Sigmoid colon (tissue), 7 donors: ENCODE measurements around the gene SPTBN4. TPM values are rescaled to one million over a fixed set of nuclear protein-coding genes. Genes with fewer than 3 reads are reported as not detected.
"Not testable (repeated sequence)": the region's sequence is repeated elsewhere in the genome, so short reads cannot be mapped to it uniquely, and the experiment has no call there.

Experiments
- DNase-seq: peaks from one replicate; pipeline ENCODE4 v3.0.0-alpha.2; 2019
- H3K27ac ChIP-seq, 4 donors: fragments of 200-600 bp; sonication (generic); one replicate each; pipeline ENCODE4 v1.5.1; 2016 to 2019; ENCODE audit warnings: mild to moderate bottlenecking in 1 of 4
- H3K27me3 ChIP-seq, 3 donors: fragments of 200-600 bp; sonication (generic); one replicate each; pipeline ENCODE4 v1.5.1; 2019; ENCODE audit warnings: mild to moderate bottlenecking in 1 of 3
- H3K36me3 ChIP-seq, 4 donors: fragments of 200-600 bp; sonication (generic); one replicate each; pipeline ENCODE4 v1.5.1; 2016 to 2019
- H3K4me1 ChIP-seq, 4 donors: fragments of 200-600 bp; sonication (generic); one replicate each; pipeline ENCODE4 v1.5.1; 2017 to 2019
- H3K4me3 ChIP-seq, 4 donors: fragments of 200-600 bp; sonication (generic); one replicate each; pipeline ENCODE4 v1.5.1; 2017 to 2019; ENCODE audit warnings: mild to moderate bottlenecking in 2 of 4, moderate library complexity in 1 of 4
- H3K9me3 ChIP-seq, 4 donors: fragments of 200-600 bp in 3 of 4; sonication (generic) in 3 of 4; one replicate each; pipeline versions ENCODE4 v1.5.1 to v1.6.1; 2013 to 2019
- EP300 ChIP-seq, 4 donors: sonication (generic); formaldehyde crosslinking; IDR thresholded peaks; one replicate each; pipeline ENCODE4 v1.6.1; 2017; ENCODE audit warnings: antibody characterized with exemption in 4 of 4
- POLR2A ChIP-seq, 2 donors: fragments of 450-650 bp; IDR thresholded peaks; one replicate each; pipeline ENCODE4 v1.6.1; 2016; ENCODE audit warnings: antibody characterized with exemption in 2 of 2, mild to moderate bottlenecking in 2 of 2, moderate library complexity in 2 of 2
- POLR2AphosphoS5 ChIP-seq, 4 donors: sonication (generic); formaldehyde crosslinking; IDR thresholded peaks; one replicate each; pipeline ENCODE4 v1.6.1; 2017; ENCODE audit warnings: antibody characterized with exemption in 4 of 4
- WGBS, 2 donors: extraction: QIAGEN DNeasy Blood & Tissue Kit; methylation state at CpG; one replicate each; pipeline ENCODE4 v1.1.7; 2013; 5-methylcytosine and 5-hydroxymethylcytosine counted together
- intact Hi-C: fragments of 100-400 bp; cut with DNase I; formaldehyde crosslinking; loops from one replicate; pipeline ENCODE4 v1.15.1; 2023
- polyA plus RNA-seq, 3 donors: library from polyadenylated mRNA; stranded (reverse); fragments of 200-250 nt; gene quantifications; one replicate each; pipeline ENCODE4 v1.2.3, GENCODE V29; 2013
- total RNA-seq, 4 donors: library from RNA; depleted of rRNA; stranded (reverse); fragments of >200 nt; gene quantifications; one replicate each; pipeline ENCODE4 v1.1.0, GENCODE V29; 2016
- TF ChIP-seq, protein P1 (sequence below), 4 experiments: fragments of 450-650 bp in 3 of 4; fragments of 200-600 bp in 1 of 4; IDR thresholded peaks; one replicate each; pipeline ENCODE4 v1.5.1; 2016 to 2019; ENCODE audit warnings: antibody characterized with exemption in 4 of 4, mild to moderate bottlenecking in 3 of 4, moderate library complexity in 2 of 4
- donor health status: healthy with polysubstance abuse.
- donor health status: Bipolar disorder and iron deficiency.
- donor health status: healthy.

Gene SPTBN4
- total and polyA plus RNA-seq, 7 donors = 0.23 to 5.0 (median 1.8) TPM; not detected in 1

- 88 to 94% methylated on average over 5 of the region's 5 CpGs for WGBS, 2 donors
- no peak for DNase-seq
- no peaks in the 10 kb centered on the region for H3K27me3 ChIP-seq
- H3K9me3 ChIP-seq = no peaks in the 10 kb centered on the region
- TF ChIP-seq EP300 (IDR thresholded peaks at IDR 0.05) (no peak), POLR2A (IDR thresholded peaks at IDR 0.05) (no peak), POLR2AphosphoS5 (IDR thresholded peaks at IDR 0.05) (no peak)
- TF ChIP-seq, protein P1, sequence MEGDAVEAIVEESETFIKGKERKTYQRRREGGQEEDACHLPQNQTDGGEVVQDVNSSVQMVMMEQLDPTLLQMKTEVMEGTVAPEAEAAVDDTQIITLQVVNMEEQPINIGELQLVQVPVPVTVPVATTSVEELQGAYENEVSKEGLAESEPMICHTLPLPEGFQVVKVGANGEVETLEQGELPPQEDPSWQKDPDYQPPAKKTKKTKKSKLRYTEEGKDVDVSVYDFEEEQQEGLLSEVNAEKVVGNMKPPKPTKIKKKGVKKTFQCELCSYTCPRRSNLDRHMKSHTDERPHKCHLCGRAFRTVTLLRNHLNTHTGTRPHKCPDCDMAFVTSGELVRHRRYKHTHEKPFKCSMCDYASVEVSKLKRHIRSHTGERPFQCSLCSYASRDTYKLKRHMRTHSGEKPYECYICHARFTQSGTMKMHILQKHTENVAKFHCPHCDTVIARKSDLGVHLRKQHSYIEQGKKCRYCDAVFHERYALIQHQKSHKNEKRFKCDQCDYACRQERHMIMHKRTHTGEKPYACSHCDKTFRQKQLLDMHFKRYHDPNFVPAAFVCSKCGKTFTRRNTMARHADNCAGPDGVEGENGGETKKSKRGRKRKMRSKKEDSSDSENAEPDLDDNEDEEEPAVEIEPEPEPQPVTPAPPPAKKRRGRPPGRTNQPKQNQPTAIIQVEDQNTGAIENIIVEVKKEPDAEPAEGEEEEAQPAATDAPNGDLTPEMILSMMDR (IDR thresholded peaks at IDR 0.05) = no peak
- no peaks in the 10 kb centered on the region for H3K36me3 ChIP-seq
- no peak overlapping the region for H3K27ac ChIP-seq
- no peaks in the 10 kb centered on the region for H3K4me1 ChIP-seq
- intact Hi-C loops = no loop called here
- H3K4me3 ChIP-seq = no peak overlapping the region
These were observed 32.5 kb downstream of the SPTBN4 start for GRCh38 chr19:40499320-40499719.

DNA sequence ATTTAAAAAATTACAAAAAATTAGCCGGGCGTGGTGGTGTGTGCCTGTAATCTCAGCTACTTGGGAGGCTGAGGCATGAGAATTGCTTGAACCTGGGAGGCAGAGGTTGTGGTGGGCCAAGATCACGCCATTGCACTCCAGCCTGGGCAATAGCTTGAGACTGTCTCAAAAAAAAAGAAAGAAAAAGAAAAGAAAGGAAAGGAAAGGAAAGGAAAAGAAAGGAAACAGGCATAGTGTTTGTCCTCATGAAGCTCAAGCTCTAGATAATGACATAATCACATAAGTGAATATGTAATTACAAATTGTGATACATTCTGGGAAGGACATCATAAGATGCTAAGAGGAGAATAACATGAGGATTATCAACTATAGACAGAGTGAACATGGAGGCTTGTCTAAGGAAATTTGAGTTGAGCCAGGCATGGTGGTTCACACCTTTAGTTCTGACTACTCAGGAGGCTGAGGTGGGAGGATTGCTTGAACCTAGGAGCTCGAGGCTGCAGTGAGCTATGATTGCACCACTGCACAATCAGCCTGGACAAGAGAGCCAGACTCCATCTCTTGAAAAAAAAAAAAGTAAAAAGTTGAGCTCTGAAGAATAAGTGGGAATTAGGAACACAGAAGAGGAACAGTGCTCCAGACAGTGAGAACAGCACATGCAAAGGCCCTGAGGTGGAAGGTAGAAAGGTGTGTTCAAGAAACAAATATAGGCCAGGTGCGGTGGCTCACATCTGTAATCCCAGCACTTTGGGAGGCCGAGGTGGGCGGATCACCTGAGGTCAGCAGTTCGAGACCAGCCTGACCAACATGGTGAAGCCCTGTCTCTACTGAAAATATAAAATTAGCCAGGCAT is 34.1 kb downstream of the SPTBN4 start:
- 82 to 85% methylated on average over 8 of the region's 8 CpGs for WGBS, 2 donors
- H3K4me3 ChIP-seq, H3K27me3 ChIP-seq, H3K4me1 ChIP-seq, H3K9me3 ChIP-seq, DNase-seq, H3K36me3 ChIP-seq, H3K27ac ChIP-seq, intact Hi-C loops: not testable (repeated sequence)

GRCh38 chr19:40501599-40501998 is 34.8 kb downstream of the SPTBN4 start:
- H3K4me3 ChIP-seq = no peak overlapping the region
- WGBS, 2 donors = 82 to 89% methylated on average over 4 of the region's 4 CpGs
- no peaks in the 10 kb centered on the region for H3K27me3 ChIP-seq
- H3K4me1 ChIP-seq = no peaks in the 10 kb centered on the region
- DNase-seq = no peak
- no peaks in the 10 kb centered on the region for H3K36me3 ChIP-seq
- intact Hi-C loops = no loop called here
- H3K9me3 ChIP-seq = no peaks in the 10 kb centered on the region
- no peak overlapping the region for H3K27ac ChIP-seq
- TF ChIP-seq EP300 (IDR thresholded peaks at IDR 0.05) = no peak
- no peak for TF ChIP-seq POLR2A (IDR thresholded peaks at IDR 0.05)
- no peak for TF ChIP-seq POLR2AphosphoS5 (IDR thresholded peaks at IDR 0.05)
- TF ChIP-seq, protein P1 (IDR thresholded peaks at IDR 0.05) = no peak

GRCh38 chr19:40502081-40502480 is 35.3 kb downstream of the SPTBN4 start:
- Histone ChIP-seq H3K9me3 (no peaks in the 10 kb centered on the region), H3K27ac (no peak overlapping the region), H3K4me1 (no peaks in the 10 kb centered on the region), H3K36me3 (no peaks in the 10 kb centered on the region), H3K4me3 (no peak overlapping the region), H3K27me3 (no peaks in the 10 kb centered on the region)
- TF ChIP-seq EP300 (IDR thresholded peaks at IDR 0.05) = no peak
- TF ChIP-seq POLR2AphosphoS5 (IDR thresholded peaks at IDR 0.05) = no peak
- TF ChIP-seq POLR2A (IDR thresholded peaks at IDR 0.05) = no peak
- TF ChIP-seq, protein P1 (IDR thresholded peaks at IDR 0.05) = no peak
- intact Hi-C loops = no loop called here
- 53 to 79% methylated on average over 13 of the region's 13 CpGs for WGBS, 2 donors
- no peak for DNase-seq

GRCh38 chr19:40502647-40503319 is 36.0 kb downstream of the SPTBN4 start:
- H3K4me1 ChIP-seq = no peaks in the 10 kb centered on the region
- WGBS, 2 donors = 15 to 41% methylated on average over 6 of the region's 6 CpGs
- no peaks in the 10 kb centered on the region for H3K9me3 ChIP-seq
- no peaks in the 10 kb centered on the region for H3K36me3 ChIP-seq
- H3K27me3 ChIP-seq = no peaks in the 10 kb centered on the region
- TF ChIP-seq, protein P1 (IDR thresholded peaks at IDR 0.05) = no peak
- no peak for TF ChIP-seq POLR2AphosphoS5 (IDR thresholded peaks at IDR 0.05)
- TF ChIP-seq EP300 (IDR thresholded peaks at IDR 0.05) = no peak
- no peak for TF ChIP-seq POLR2A (IDR thresholded peaks at IDR 0.05)
- DNase-seq = no peak
- no peak overlapping the region for H3K4me3 ChIP-seq
- intact Hi-C loops = no loop called here
- H3K27ac ChIP-seq = no peak overlapping the region
